Upper lobe of left lung (tissue), 6 donors: ENCODE data around the gene DNAJC12. TPM values are rescaled to one million over a fixed set of nuclear protein-coding genes. Genes with fewer than 3 reads are reported as not detected.
"Not testable (repeated sequence)": the region's sequence is repeated elsewhere in the genome, so short reads cannot be mapped to it uniquely, and the experiment has no call there.

Source experiments
- ATAC-seq, 2 donors: fragments of 200-7000 bp; cut with Tn5 transposase; one replicate each; pipeline ENCODE4 v1.9.1; 2022; ENCODE audit warnings: mild to moderate bottlenecking in 2 of 2, moderate library complexity in 2 of 2; ENCODE audit not compliant: low FRiP score in 2 of 2
- DNase-seq, 2 donors: peaks; one replicate each; pipeline ENCODE4 v3.0.0-alpha.2; 2019 to 2020
- H3K27ac ChIP-seq, 4 donors: fragments of 200-600 bp; sonication (generic); one replicate each; pipeline ENCODE4 v1.5.1; 2016 to 2019
- H3K27me3 ChIP-seq, 4 donors: fragments of 200-600 bp; sonication (generic); one replicate each; pipeline ENCODE4 v1.5.1; 2017 to 2019
- H3K36me3 ChIP-seq, 4 donors: fragments of 200-600 bp; sonication (generic); one replicate each; pipeline ENCODE4 v1.5.1; 2016 to 2019
- H3K4me1 ChIP-seq, 4 donors: fragments of 200-600 bp; sonication (generic); one replicate each; pipeline ENCODE4 v1.5.1; 2018 to 2019
- H3K4me3 ChIP-seq, 4 donors: fragments of 200-600 bp; sonication (generic); one replicate each; pipeline ENCODE4 v1.5.1; 2017 to 2019; ENCODE audit warnings: mild to moderate bottlenecking in 2 of 4, moderate library complexity in 1 of 4
- H3K9me3 ChIP-seq, 4 donors: fragments of 200-600 bp; sonication (generic); one replicate each; pipeline ENCODE4 v1.5.1; 2018 to 2019
- EP300 ChIP-seq, 4 donors: sonication (generic); formaldehyde crosslinking; IDR thresholded peaks; one replicate each; pipeline ENCODE4 v1.5.1; 2017; ENCODE audit warnings: antibody characterized with exemption in 4 of 4, control low read depth in 2 of 4
- POLR2A ChIP-seq, 4 donors: fragments of 450-650 bp; IDR thresholded peaks; one replicate each; pipeline ENCODE4 v1.5.1; 2016 to 2017; ENCODE audit warnings: antibody characterized with exemption in 4 of 4, mild to moderate bottlenecking in 2 of 4
- POLR2AphosphoS5 ChIP-seq, 2 donors: sonication (generic); formaldehyde crosslinking; IDR thresholded peaks; one replicate each; pipeline ENCODE4 v1.5.1; 2017; ENCODE audit warnings: antibody characterized with exemption in 2 of 2
- WGBS, 2 donors: methylation state at CpG; one replicate each; pipeline ENCODE4 v1.1.5; 2017 to 2018; 5-methylcytosine and 5-hydroxymethylcytosine counted together
- total RNA-seq, 6 donors: library from RNA; depleted of rRNA in 4 of 6; stranded (reverse); fragments of >200 nt in 4 of 6; gene quantifications; one replicate each; pipeline versions ENCODE4 v1.1.0 to v1.2.1, GENCODE V29; 2016 to 2021
- TF ChIP-seq, protein P1 (sequence below), 6 experiments: fragments of 450-650 bp in 4 of 6; fragments of 200-600 bp in 2 of 6; sonication (generic) in 2 of 6; IDR thresholded peaks; one replicate each; pipeline ENCODE4 v1.5.1; 2016 to 2019; ENCODE audit warnings: antibody characterized with exemption in 6 of 6
- donor health status: DM: no; HTN: no; CAD: no; lungs with moderate emphysema.
- donor health status: DM: no; HTN: yes; CAD: no; lungs with severe emphysema.

Gene DNAJC12
- total RNA-seq, 6 donors from 2014 or later: 0.60 to 2.7 (median 1.8) TPM; not detected in 1

DNA sequence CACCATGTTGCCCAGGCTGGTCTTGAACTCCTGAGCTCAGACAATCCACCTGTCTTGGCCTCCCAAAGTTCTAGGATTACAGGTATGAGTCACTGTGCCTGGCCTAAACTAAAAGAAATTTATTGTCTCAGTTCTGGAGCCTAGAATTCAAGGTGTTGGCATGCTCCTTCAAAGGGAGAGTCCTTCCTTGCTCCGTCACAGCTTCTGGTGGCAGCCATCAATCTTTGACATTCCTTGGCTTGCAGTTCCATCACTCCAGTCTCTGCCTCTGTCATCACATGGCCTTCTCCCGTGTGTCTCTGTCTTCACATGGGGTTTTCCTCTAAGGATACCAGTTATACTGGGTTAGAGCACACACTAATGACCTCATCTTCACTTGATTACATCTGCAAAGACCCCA lies 55.5 kb downstream of the DNAJC12 start:
- Histone ChIP-seq H3K36me3 (no peaks in the 10 kb centered on the region), H3K4me3 (no peak overlapping the region), H3K4me1 (peaks cover 0 to 5% (median 0%) of the 10 kb centered on the region in 4 donors), H3K9me3 (no peaks in the 10 kb centered on the region), H3K27ac (no peak overlapping the region), H3K27me3 (no peaks in the 10 kb centered on the region)
- TF ChIP-seq POLR2AphosphoS5 (IDR thresholded peaks at IDR 0.05): no peak
- no peak for TF ChIP-seq EP300 (IDR thresholded peaks at IDR 0.05)
- TF ChIP-seq POLR2A (IDR thresholded peaks at IDR 0.05): no peak
- TF ChIP-seq, protein P1, sequence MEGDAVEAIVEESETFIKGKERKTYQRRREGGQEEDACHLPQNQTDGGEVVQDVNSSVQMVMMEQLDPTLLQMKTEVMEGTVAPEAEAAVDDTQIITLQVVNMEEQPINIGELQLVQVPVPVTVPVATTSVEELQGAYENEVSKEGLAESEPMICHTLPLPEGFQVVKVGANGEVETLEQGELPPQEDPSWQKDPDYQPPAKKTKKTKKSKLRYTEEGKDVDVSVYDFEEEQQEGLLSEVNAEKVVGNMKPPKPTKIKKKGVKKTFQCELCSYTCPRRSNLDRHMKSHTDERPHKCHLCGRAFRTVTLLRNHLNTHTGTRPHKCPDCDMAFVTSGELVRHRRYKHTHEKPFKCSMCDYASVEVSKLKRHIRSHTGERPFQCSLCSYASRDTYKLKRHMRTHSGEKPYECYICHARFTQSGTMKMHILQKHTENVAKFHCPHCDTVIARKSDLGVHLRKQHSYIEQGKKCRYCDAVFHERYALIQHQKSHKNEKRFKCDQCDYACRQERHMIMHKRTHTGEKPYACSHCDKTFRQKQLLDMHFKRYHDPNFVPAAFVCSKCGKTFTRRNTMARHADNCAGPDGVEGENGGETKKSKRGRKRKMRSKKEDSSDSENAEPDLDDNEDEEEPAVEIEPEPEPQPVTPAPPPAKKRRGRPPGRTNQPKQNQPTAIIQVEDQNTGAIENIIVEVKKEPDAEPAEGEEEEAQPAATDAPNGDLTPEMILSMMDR (IDR thresholded peaks at IDR 0.05): no peak
- ATAC-seq (no peak), DNase-seq (no peak)
- WGBS, 2 donors: 70 to 78% methylated on average over 2 of the region's 2 CpGs

- Histone ChIP-seq H3K9me3 (no peaks in the 10 kb centered on the region), H3K27ac (no peak overlapping the region), H3K36me3 (no peaks in the 10 kb centered on the region), H3K27me3 (no peaks in the 10 kb centered on the region), H3K4me1 (peaks cover 0 to 5% (median 0%) of the 10 kb centered on the region in 4 donors), H3K4me3 (no peak overlapping the region)
- 62 to 67% methylated on average over 3 to 4 of the region's 4 CpGs for WGBS, 2 donors
- DNase-seq: no peak
- peak in 1 of 2 donors; percentile 6 for ATAC-seq
- no peak for TF ChIP-seq POLR2A (IDR thresholded peaks at IDR 0.05)
- no peak for TF ChIP-seq EP300 (IDR thresholded peaks at IDR 0.05)
- TF ChIP-seq POLR2AphosphoS5 (IDR thresholded peaks at IDR 0.05): no peak
- TF ChIP-seq, protein P1 (IDR thresholded peaks at IDR 0.05): no peak
Measured at GRCh38 chr10:67780759-67781538, 57.0 kb downstream of the DNAJC12 start.

DNA sequence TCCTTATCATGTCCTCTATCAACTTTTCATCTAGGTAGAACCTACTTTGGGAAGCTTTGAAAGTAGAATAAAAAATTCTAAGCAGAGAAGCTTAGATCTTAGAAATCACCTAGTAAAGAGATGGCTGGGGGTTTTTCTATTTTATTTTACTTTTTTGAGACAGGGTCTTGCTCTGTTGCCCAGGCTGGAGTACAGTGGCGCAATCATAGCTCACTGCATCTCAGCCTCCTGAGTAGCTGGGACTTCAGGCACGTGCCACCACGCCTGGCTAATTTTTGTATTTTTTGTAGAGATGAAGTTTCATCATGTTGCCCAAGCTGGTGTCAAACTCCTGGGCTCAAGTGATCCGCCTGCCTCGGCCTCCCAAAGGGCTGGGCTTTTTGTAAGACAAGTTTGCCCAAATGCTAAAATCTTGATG lies 57.8 kb downstream of the DNAJC12 start:
- not testable (repeated sequence) for DNase-seq, ATAC-seq, H3K4me1 ChIP-seq, H3K4me3 ChIP-seq, H3K27ac ChIP-seq, H3K9me3 ChIP-seq, H3K27me3 ChIP-seq, H3K36me3 ChIP-seq
- whole genome bisulfite sequencing, 2 donors: 41 to 42% methylated on average over 5 of the region's 5 CpGs

- H3K4me3 ChIP-seq: no peak overlapping the region
- no peaks in the 10 kb centered on the region for H3K36me3 ChIP-seq
- H3K4me1 ChIP-seq: peaks cover 0 to 5% (median 0%) of the 10 kb centered on the region in 4 donors
- ATAC-seq (peak in 1 of 2 donors; percentile 91), DNase-seq (peak in 1 of 2 donors; percentile 54)
- TF ChIP-seq POLR2A (IDR thresholded peaks at IDR 0.05): no peak
- TF ChIP-seq, protein P1 (IDR thresholded peaks at IDR 0.05): peak; percentile 59 to 83 (median 68)
- TF ChIP-seq EP300 (IDR thresholded peaks at IDR 0.05): no peak
- 2 to 4% methylated on average over 4 of the region's 4 CpGs for WGBS, 2 donors
- no peaks in the 10 kb centered on the region for H3K9me3 ChIP-seq
- H3K27ac ChIP-seq: no peak overlapping the region
- H3K27me3 ChIP-seq: no peaks in the 10 kb centered on the region
Measured at GRCh38 chr10:67779465-67780203, 58.4 kb downstream of the DNAJC12 start.

GRCh38 chr10:67776371-67776770 lies 61.6 kb downstream of the DNAJC12 start:
- Histone ChIP-seq H3K9me3 (no peaks in the 10 kb centered on the region), H3K4me3 (no peak overlapping the region), H3K36me3 (no peaks in the 10 kb centered on the region), H3K27ac (no peak overlapping the region), H3K27me3 (no peaks in the 10 kb centered on the region), H3K4me1 (peaks cover 0 to 5% (median 0%) of the 10 kb centered on the region in 4 donors)
- DNase-seq: no peak
- TF ChIP-seq EP300 (IDR thresholded peaks at IDR 0.05) (no peak), POLR2AphosphoS5 (IDR thresholded peaks at IDR 0.05) (no peak), POLR2A (IDR thresholded peaks at IDR 0.05) (no peak)
- TF ChIP-seq, protein P1 (IDR thresholded peaks at IDR 0.05): no peak
- ATAC-seq: no peak
- 80 to 84% methylated on average over 1 of the region's 1 CpG for WGBS, 2 donors
